ENCODE results near the gene CIB2. TPM values are rescaled to one million over a fixed set of nuclear protein-coding genes. Genes with fewer than 3 reads are reported as not detected.
"Not testable (repeated sequence)": the region's sequence is repeated elsewhere in the genome, so short reads cannot be mapped to it uniquely, and the experiment has no call there.

The CIB2 gene
- total RNA-seq, 1 donor from 2014 or later, result 3.7 TPM

DNA sequence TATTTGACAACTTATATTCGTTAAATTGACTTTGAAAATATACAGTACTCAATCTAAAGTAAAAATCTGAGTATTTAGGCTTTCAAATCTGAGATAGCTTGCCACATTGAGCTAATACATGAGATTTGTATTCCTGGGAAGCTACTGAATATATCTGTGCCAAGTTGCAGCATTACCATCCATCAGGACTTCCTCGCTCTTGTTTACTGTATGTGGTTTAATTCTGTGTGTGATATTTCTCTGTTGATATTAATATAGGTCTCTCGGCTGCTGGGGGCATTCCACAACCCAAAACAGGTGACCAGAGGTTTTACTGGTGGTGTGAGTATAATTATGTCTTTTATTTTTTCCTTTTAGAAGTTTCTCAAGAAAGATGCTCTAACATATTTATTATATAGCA, 23.7 kb upstream of the CIB2 start:
- TF ChIP-seq, protein P1, sequence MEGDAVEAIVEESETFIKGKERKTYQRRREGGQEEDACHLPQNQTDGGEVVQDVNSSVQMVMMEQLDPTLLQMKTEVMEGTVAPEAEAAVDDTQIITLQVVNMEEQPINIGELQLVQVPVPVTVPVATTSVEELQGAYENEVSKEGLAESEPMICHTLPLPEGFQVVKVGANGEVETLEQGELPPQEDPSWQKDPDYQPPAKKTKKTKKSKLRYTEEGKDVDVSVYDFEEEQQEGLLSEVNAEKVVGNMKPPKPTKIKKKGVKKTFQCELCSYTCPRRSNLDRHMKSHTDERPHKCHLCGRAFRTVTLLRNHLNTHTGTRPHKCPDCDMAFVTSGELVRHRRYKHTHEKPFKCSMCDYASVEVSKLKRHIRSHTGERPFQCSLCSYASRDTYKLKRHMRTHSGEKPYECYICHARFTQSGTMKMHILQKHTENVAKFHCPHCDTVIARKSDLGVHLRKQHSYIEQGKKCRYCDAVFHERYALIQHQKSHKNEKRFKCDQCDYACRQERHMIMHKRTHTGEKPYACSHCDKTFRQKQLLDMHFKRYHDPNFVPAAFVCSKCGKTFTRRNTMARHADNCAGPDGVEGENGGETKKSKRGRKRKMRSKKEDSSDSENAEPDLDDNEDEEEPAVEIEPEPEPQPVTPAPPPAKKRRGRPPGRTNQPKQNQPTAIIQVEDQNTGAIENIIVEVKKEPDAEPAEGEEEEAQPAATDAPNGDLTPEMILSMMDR (IDR thresholded peaks at IDR 0.05), result no peak
- intact Hi-C loops (cut with micrococcal nuclease), result no loop called here
- Mint-ChIP-seq H3K4me1 (peaks cover 26% of the 10 kb centered on the region), H3K4me3 (no peak overlapping the region), H3K27me3 (no peaks in the 10 kb centered on the region), H3K27ac (no peak overlapping the region), H3K36me3 (ENCODE audit: low read depth) (peaks cover 58% of the 10 kb centered on the region), H3K9me3 (no peaks in the 10 kb centered on the region)
- DNase-seq (no peak), ATAC-seq (ENCODE audit: low read depth) (no peak)
- CTCF ChIA-PET, result interaction anchor here (2.2 kb wide), 2 partner anchors 23 to 41 kb away, joined by 5 to 16 read pairs; no protein-coding TSS in a partner anchor
- POLR2A ChIA-PET, result interaction anchor here (1.0 kb wide), 1 partner anchor 40 kb away, joined by 3 read pairs; no protein-coding TSS in a partner anchor

DNA sequence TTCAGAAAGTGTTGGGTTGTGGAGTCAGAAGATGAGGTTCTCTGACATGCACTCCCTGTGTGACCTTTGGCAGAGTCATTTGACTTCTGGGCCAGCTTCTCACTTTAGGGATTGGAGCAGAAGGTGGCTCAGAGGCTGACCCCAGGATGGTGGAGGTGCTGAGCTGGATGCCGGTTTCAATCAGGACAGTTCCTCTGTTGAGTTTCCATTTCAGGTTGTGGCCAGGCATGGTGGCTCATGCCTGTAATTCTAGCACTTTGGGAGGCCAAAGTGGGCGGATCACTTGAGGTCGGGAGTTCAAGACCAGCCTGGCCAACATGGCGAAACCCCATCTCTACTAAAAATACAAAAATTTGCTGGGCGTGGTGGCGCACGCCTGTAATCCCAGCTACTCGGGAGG, 19.8 kb upstream of the CIB2 start:
- peak overlapping the region; percentile 4 for H3K27ac Mint-ChIP-seq
- peak overlapping the region; percentile 94 for H3K4me3 Mint-ChIP-seq
- DNase-seq; ATAC-seq (ENCODE audit: low read depth); H3K27me3 Mint-ChIP-seq; intact Hi-C loops (cut with micrococcal nuclease); H3K9me3 Mint-ChIP-seq: not testable (repeated sequence)
- ChIA-PET CTCF (interaction anchor here (1.1 kb wide), 1 partner anchor 45 kb away, joined by 3 read pairs; no protein-coding TSS in a partner anchor), POLR2A (interaction anchor here (0.6 to 4.5 kb wide), 2 partner anchors 14 to 22 kb away, joined by 3 to 86 read pairs; no protein-coding TSS in a partner anchor)
- peaks cover 46% of the 10 kb centered on the region for H3K4me1 Mint-ChIP-seq
- peaks cover 32% of the 10 kb centered on the region for H3K36me3 Mint-ChIP-seq (ENCODE audit: low read depth)

DNA sequence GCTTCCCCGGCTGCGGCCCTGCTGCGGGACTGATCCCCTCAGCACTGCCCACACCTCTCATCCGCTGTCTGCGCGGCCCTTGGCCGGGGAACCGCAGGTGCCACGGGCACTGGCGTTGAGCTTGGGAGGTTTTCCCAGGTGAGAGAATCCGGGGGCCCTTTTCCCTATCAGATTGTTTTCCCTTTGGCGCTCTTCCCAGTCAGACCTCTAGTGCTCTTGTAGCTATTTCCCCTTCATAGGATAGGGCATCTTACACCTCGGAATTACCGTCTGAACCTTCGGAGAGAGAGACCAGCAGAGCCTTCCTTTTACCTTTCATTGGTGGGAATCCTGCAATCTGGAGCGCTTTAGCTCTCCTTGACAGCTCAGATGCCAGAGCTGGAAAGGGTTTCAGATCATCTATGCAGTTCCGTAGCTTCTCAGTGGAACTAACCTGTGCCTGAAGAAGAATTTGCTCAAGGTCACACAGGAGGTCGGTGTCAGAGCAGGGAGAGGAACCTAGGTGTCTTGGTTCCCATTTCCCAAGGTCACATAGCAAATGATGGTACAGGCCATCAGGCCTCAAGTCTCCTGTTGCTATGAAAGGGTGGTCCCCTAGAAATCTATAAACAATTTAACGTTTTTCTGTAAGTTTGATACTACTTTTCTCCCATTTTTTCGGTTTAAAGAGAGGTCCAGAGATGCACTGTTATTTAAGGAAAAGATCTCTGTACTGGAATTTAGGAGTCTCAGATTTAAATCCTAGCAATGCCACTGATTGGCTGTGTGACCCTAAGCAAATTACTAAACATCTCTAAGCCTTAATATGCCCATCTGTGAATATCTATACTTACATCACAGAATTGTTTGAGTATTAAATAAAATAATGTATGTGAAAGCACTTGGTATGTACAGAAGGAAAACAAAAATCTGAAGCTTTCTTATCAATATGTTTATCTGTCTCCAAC, 18.8 kb upstream of the CIB2 start:
- peaks cover 46% of the 10 kb centered on the region for H3K4me1 Mint-ChIP-seq
- DNase-seq (no peak), ATAC-seq (ENCODE audit: low read depth) (no peak)
- no peaks in the 10 kb centered on the region for H3K9me3 Mint-ChIP-seq
- H3K36me3 Mint-ChIP-seq (ENCODE audit: low read depth), result peaks cover 22% of the 10 kb centered on the region
- H3K27me3 Mint-ChIP-seq, result no peaks in the 10 kb centered on the region
- H3K27ac Mint-ChIP-seq, result peak overlapping the region; percentile 67
- CTCF ChIA-PET, result interaction anchor here (1.1 to 3.3 kb wide), 3 partner anchors 25 to 46 kb away, joined by 3 to 18 read pairs (median 3); no protein-coding TSS in a partner anchor
- TF ChIP-seq, protein P1 (IDR thresholded peaks at IDR 0.05), result no peak
- POLR2A ChIA-PET, result interaction anchor here (0.6 to 4.5 kb wide), 7 partner anchors 15 to 287 kb away, joined by 3 to 86 read pairs (median 12); partner anchors contain the start of genes CIB2 and IREB2
- peak overlapping the region; percentile 94 for H3K4me3 Mint-ChIP-seq
- intact Hi-C loops (cut with micrococcal nuclease), result loop anchor here (1.0 to 10.0 kb wide), 6 partner anchors 17 to 1075 kb away; partner anchors contain the start of genes CIB2, IREB2 and TSPAN3

DNA sequence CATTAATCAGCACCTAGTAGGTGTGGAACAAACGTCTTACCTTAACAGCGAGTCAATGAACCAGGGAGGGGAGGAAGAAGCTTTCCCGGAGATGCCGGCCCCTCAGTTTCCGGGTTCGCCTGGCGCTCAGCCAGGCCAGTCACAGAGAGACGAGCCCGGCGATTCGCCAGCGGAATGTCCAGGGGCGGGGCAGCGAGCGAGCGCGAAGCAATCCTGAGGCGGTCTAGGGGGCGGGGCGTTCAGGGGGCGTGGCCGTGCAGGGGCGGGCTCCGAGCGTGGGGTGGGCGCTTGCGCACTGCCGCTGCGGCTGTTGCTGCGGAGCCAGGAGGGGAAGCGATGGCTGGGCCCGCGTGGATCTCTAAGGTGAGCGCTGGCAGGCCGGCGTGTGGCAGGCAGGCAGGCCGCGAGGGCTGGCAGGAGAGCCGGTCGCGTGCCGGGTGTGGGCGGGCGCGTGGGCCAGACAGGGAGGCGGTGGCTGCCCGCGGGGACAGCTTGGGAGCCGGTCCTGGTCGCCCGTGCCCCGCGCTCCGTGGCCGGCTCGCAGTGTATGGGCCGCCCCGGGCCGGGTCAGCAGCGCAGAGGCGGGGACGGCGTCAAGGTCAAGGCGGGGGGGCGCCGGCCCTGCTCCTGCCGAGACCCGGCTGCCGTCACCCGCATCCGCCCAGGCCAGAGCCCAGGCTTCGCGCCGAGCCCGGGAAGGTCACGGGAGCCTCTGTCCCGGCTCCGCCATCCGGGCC, 18.0 kb upstream of the CIB2 start, which contains the start of gene IDH3A:
IDH3A (plus strand) TSS at position 295 of the 737 bp plus-strand sequence; CDS start at position 337, 42 bp downstream.
- Mint-ChIP-seq H3K9me3 (no peaks in the 10 kb centered on the region), H3K27me3 (no peaks in the 10 kb centered on the region)

More for the DNA sequence above, 18.0 kb upstream of the CIB2 start, which contains the start of gene IDH3A:
- TF ChIP-seq, protein P1 (IDR thresholded peaks at IDR 0.05), result no peak
- POLR2A ChIA-PET, result interaction anchor here (0.6 to 4.5 kb wide), 16 partner anchors 9 to 1240 kb away, joined by 3 to 86 read pairs (median 5); partner anchors contain the start of genes CIB2, IREB2 and SKIC8
- intact Hi-C loops (cut with micrococcal nuclease), result loop anchor here (1.0 to 10.0 kb wide), 6 partner anchors 18 to 1074 kb away; partner anchors contain the start of genes CIB2, IREB2 and TSPAN3
- Mint-ChIP-seq H3K4me3 (peak within 1 kb of the TSS; percentile 94), H3K27ac (peak within 1 kb of the TSS; percentile 91), H3K4me1 (peaks cover 46% of the 10 kb centered on the region), H3K36me3 (ENCODE audit: low read depth) (peaks cover 21% of the 10 kb centered on the region)
- peak; percentile 99 for DNase-seq
- ATAC-seq (ENCODE audit: low read depth), result peak; percentile 97
- CTCF ChIA-PET, result interaction anchor here (1.1 to 3.3 kb wide), 4 partner anchors 18 to 46 kb away, joined by 3 to 18 read pairs (median 3); partner anchors contain the start of gene CIB2

All from activated B cell treated with CpG ODN at 0.5 μM for 24 hours (primary cell).